ENCODE data around the gene UTS2R.

The UTS2R gene

GRCh38 chr17:82389379-82389778 lies 17.8 kb downstream of the UTS2R start:
- no peak for DNase-seq (ENCODE audit: low read depth in 2 of 2)

GRCh38 chr17:82390015-82390859 lies 18.7 kb downstream of the UTS2R start:
- no peak for DNase-seq (ENCODE audit: low read depth in 2 of 2)

- no peak for DNase-seq (ENCODE audit: low read depth in 2 of 2)
These were observed 19.4 kb downstream of the UTS2R start for GRCh38 chr17:82390860-82391435.

- DNase-seq (ENCODE audit: low read depth in 2 of 2) = no peak
These were observed 20.0 kb downstream of the UTS2R start for GRCh38 chr17:82391496-82392066.

- no peak for DNase-seq (ENCODE audit: low read depth in 2 of 2)
These were observed 20.8 kb downstream of the UTS2R start for GRCh38 chr17:82392209-82392920.

- DNase-seq (ENCODE audit: low read depth in 2 of 2) = no peak
These were observed 21.4 kb downstream of the UTS2R start for GRCh38 chr17:82392941-82393340.

- no peak for DNase-seq (ENCODE audit: low read depth in 2 of 2)
These were observed 22.7 kb downstream of the UTS2R start for GRCh38 chr17:82394278-82394677.

GRCh38 chr17:82396601-82397435 lies 25.3 kb downstream of the UTS2R start:
- no peak for DNase-seq (ENCODE audit: low read depth in 2 of 2)

- DNase-seq (ENCODE audit: low read depth in 2 of 2) = no peak
These were observed 26.1 kb downstream of the UTS2R start for GRCh38 chr17:82397449-82398335.

- DNase-seq (ENCODE audit: low read depth in 2 of 2) = no peak
These were observed 27.5 kb downstream of the UTS2R start for GRCh38 chr17:82399041-82399441.

- DNase-seq (ENCODE audit: low read depth in 2 of 2) = no peak
These were observed 28.1 kb downstream of the UTS2R start for GRCh38 chr17:82399601-82400101.

GRCh38 chr17:82400206-82400605 lies 28.6 kb downstream of the UTS2R start:
- no peak for DNase-seq (ENCODE audit: low read depth in 2 of 2)

GRCh38 chr17:82400830-82401229 lies 29.3 kb downstream of the UTS2R start:
- peak; percentile 21 to 43 for DNase-seq (ENCODE audit: low read depth in 2 of 2)

GRCh38 chr17:82402865-82403264 lies 31.3 kb downstream of the UTS2R start:
- no peak for DNase-seq (ENCODE audit: low read depth in 2 of 2)

- no peak for DNase-seq (ENCODE audit: low read depth in 2 of 2)
These were observed 32.4 kb downstream of the UTS2R start for GRCh38 chr17:82403662-82404660.

- DNase-seq (ENCODE audit: low read depth in 2 of 2) = no peak
These were observed 33.5 kb downstream of the UTS2R start for GRCh38 chr17:82405051-82405450.

GRCh38 chr17:82406131-82406671 lies 34.6 kb downstream of the UTS2R start:
- DNase-seq (ENCODE audit: low read depth in 2 of 2) = no peak

GRCh38 chr17:82407255-82407654 lies 35.7 kb downstream of the UTS2R start:
- no peak for DNase-seq (ENCODE audit: low read depth in 2 of 2)
